Activated CD8-positive, alpha-beta T cell treated with anti-CD3 and anti-CD28 coated beads for 36 hours (primary cell): ENCODE measurements around the gene ABCC9. TPM values are rescaled to one million over a fixed set of nuclear protein-coding genes. Genes with fewer than 3 reads are reported as not detected.

ENCODE experiments used
- ATAC-seq: fragments of 200-7000 bp; cut with Tn5 transposase; one replicate; pipeline ENCODE4 v1.10.0; 2021; ENCODE audit warnings: mild to moderate bottlenecking, moderate library complexity
- CTCF ChIA-PET: fragments of 350-600 bp; sonication (Branson Sonifier 250); formaldehyde crosslinking; loops from one replicate; lab custom pipeline; 2021; ENCODE audit warnings: antibody characterized with exemption; lab: Charles Lee
- POLR2A ChIA-PET: fragments of 350-600 bp; sonication (Branson Sonifier 250); formaldehyde crosslinking; loops from one replicate; lab custom pipeline; 2021; ENCODE audit warnings: antibody characterized with exemption; lab: Charles Lee
- DNase-seq: peaks from one replicate; pipeline ENCODE4 v3.0.0-alpha.2; 2020
- H3K27ac Mint-ChIP-seq: one replicate; pipeline ENCODE4 v1.8.0; 2021; ENCODE audit warnings: mild to moderate bottlenecking, mixed read lengths
- H3K27me3 Mint-ChIP-seq: one replicate; pipeline ENCODE4 v1.8.0; 2021; ENCODE audit warnings: mixed read lengths
- H3K36me3 Mint-ChIP-seq: one replicate; pipeline ENCODE4 v1.8.0; 2021; ENCODE audit warnings: low read depth, mixed read lengths
- H3K4me1 Mint-ChIP-seq: one replicate; pipeline ENCODE4 v1.8.0; 2021; ENCODE audit warnings: low read depth, mixed read lengths
- H3K4me3 Mint-ChIP-seq: one replicate; pipeline ENCODE4 v1.8.0; 2021; ENCODE audit warnings: mild to moderate bottlenecking, moderate library complexity, mixed read lengths
- H3K9me3 Mint-ChIP-seq: one replicate; pipeline ENCODE4 v1.8.0; 2021; ENCODE audit warnings: mixed read lengths
- intact Hi-C: fragments of 100-400 bp; cut with micrococcal nuclease; formaldehyde crosslinking; loops from one replicate; pipeline ENCODE4 v1.10.0; 2022
- total RNA-seq, 2 experiments: library from RNA; stranded (reverse); gene quantifications; one replicate each; pipeline ENCODE4 v1.2.3, GENCODE V29; 2021
- TF ChIP-seq, protein P1 (sequence below): fragments of 200-600 bp; IDR thresholded peaks from one replicate; pipeline ENCODE4 v1.8.0; 2022; ENCODE audit warnings: antibody characterized with exemption, mild to moderate bottlenecking

ABCC9 gene
- total RNA-seq, 2 experiments from 2014 or later = not detected

DNA sequence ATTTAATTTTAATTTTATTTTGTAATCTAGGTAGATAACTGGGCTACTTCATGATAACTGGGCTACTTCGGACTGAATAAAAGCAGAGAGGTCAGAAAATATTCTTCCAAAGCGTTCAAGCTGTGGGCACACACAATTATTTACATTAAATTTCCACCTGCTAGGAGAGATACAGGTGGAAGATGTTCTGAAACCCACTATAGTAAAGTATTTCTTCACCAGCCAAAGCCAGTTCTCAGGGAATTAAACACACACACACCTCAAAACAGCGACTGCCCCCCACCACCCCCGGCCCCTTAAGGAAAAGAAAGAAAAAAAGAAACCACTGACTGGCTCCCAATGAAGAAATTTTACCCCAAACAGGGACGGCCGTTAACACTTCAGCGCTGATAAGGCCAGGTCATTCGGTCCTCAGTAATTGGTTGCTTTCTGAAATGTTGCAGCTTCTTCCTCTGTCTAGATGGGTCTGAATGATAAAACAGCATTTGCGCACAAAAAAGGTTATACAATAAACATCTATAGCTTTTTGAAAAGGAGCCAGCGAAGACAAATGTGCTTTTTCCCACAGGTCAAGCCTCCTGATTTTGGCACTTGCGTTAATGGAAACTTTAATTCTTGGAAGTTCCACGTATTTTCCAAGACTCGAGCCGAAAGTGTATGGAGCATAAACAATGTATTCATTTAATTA is 165.9 kb downstream of the ABCC9 start:
- POLR2A ChIA-PET = no interaction called here
- no peak for ATAC-seq
- CTCF ChIA-PET = no interaction called here
- DNase-seq = no peak
- Mint-ChIP-seq H3K27me3 (peaks cover 38% of the 10 kb centered on the region), H3K36me3 (no peaks in the 10 kb centered on the region), H3K4me1 (peaks cover 8% of the 10 kb centered on the region), H3K4me3 (no peak overlapping the region), H3K27ac (no peak overlapping the region), H3K9me3 (no peaks in the 10 kb centered on the region)
- intact Hi-C loops = no loop called here
- TF ChIP-seq, protein P1, sequence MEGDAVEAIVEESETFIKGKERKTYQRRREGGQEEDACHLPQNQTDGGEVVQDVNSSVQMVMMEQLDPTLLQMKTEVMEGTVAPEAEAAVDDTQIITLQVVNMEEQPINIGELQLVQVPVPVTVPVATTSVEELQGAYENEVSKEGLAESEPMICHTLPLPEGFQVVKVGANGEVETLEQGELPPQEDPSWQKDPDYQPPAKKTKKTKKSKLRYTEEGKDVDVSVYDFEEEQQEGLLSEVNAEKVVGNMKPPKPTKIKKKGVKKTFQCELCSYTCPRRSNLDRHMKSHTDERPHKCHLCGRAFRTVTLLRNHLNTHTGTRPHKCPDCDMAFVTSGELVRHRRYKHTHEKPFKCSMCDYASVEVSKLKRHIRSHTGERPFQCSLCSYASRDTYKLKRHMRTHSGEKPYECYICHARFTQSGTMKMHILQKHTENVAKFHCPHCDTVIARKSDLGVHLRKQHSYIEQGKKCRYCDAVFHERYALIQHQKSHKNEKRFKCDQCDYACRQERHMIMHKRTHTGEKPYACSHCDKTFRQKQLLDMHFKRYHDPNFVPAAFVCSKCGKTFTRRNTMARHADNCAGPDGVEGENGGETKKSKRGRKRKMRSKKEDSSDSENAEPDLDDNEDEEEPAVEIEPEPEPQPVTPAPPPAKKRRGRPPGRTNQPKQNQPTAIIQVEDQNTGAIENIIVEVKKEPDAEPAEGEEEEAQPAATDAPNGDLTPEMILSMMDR = no peak

DNA sequence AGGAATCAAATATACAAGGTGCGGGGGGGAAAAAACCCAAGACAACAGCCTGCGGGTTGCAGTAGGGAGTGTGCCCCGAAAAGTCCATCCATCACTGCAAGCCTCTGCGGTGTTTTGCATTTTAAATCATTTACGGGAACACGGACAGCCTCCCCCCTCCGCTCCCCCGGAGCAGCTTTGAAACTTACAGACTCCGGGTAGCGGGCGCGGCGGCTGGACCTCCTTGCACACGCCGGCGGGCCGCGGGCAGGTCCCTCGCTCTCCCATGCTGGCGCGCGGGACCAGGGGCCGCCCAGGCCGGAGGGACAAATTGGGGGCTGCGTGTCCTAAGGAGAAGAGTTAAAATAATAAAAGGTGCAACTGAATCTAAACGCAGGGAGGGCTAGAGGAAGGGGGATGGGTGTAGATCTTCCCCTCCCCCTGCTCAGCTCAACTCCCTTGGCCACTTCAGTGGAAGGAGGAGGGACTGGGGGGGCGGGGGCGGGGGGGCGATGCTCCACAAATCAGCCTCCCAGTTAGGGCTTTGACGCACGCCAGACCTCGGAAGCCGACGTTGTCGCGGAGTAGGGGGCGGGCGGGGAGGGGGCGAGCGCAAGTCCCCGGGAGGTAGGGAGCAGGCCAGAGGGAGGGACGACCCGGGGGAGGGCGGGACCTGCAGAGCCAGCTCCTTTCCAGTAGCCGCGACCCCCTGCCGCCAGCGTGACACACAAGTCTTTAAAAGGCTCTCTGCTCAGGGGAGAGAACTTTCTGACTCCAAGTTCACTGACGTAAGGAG is 166.7 kb downstream of the ABCC9 start, which contains the start of gene KCNJ8:
KCNJ8 (minus strand) TSS at position 349 of the 775 bp plus-strand sequence. CDS start 1,090 bp downstream, outside the sequence.
- Mint-ChIP-seq H3K36me3 (no peaks in the 10 kb centered on the region), H3K9me3 (no peaks in the 10 kb centered on the region), H3K27me3 (peaks cover 38% of the 10 kb centered on the region), H3K27ac (no peak within 1 kb of the TSS), H3K4me1 (peaks cover 8% of the 10 kb centered on the region), H3K4me3 (no peak within 1 kb of the TSS)
- ChIA-PET CTCF (no interaction called here), POLR2A (no interaction called here)
- DNase-seq (peak; percentile 7), ATAC-seq (peak; percentile 45)
- intact Hi-C loops = no loop called here
- TF ChIP-seq, protein P1 = no peak

DNA sequence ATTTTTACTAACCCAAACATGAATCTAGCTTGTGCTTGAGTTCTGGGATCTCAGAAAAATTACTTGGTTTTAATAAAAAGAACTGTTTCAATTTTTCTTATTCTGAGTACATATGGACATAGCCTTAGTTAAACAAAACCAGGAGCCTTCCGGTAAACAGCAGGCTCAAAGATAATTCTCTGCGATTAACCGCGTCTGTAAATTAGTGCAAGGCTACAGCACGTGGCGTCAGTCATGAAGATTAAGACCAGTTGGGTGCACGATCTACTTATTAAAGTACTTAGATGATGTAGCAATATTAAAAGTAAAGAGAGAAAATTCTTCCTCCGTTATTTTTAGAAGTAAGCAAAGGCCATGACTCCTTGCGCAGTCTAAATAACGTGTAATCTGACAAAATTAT is 167.4 kb downstream of the ABCC9 start:
- TF ChIP-seq, protein P1 = no peak
- ATAC-seq (no peak), DNase-seq (no peak)
- H3K36me3 Mint-ChIP-seq = no peaks in the 10 kb centered on the region
- H3K9me3 Mint-ChIP-seq = no peaks in the 10 kb centered on the region
- ChIA-PET CTCF (no interaction called here), POLR2A (interaction anchor here (1.2 kb wide), 1 partner anchor 46 kb away, joined by 3 read pairs; no protein-coding TSS in a partner anchor)
- intact Hi-C loops = no loop called here
- H3K27me3 Mint-ChIP-seq = peaks cover 38% of the 10 kb centered on the region
- H3K27ac Mint-ChIP-seq = no peak overlapping the region
- peaks cover 8% of the 10 kb centered on the region for H3K4me1 Mint-ChIP-seq
- no peak overlapping the region for H3K4me3 Mint-ChIP-seq

DNA sequence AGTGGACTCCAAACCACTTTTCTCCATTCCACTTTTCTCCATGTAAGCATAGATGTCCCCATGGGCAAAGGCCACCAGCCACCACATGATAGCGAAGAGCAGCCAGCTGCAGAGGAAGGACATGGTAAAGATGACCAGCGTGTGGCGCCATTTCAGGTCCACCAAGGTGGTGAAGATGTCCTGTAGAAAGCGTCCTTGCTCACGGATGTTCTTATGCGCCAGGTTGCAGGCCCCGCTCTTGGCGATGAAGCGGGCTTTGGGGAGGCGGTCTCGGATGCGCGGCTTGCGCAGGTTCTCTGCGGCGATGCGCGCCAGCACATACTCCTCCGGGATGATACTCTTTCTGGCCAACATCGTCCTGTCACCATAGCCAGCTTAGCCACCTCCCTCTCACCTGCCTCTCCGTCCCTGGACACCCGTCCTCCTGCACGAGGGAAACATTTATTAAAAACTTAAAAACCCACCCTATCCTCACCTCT is 167.9 kb downstream of the ABCC9 start:
- peaks cover 38% of the 10 kb centered on the region for H3K27me3 Mint-ChIP-seq
- DNase-seq = peak; percentile 18
- intact Hi-C loops = no loop called here
- ChIA-PET POLR2A (interaction anchor here (1.2 kb wide), 1 partner anchor 45 kb away, joined by 3 read pairs; no protein-coding TSS in a partner anchor), CTCF (no interaction called here)
- H3K36me3 Mint-ChIP-seq = no peaks in the 10 kb centered on the region
- no peak overlapping the region for H3K4me3 Mint-ChIP-seq
- no peaks in the 10 kb centered on the region for H3K9me3 Mint-ChIP-seq
- ATAC-seq = no peak
- peaks cover 8% of the 10 kb centered on the region for H3K4me1 Mint-ChIP-seq
- TF ChIP-seq, protein P1 = no peak
- no peak overlapping the region for H3K27ac Mint-ChIP-seq

DNA sequence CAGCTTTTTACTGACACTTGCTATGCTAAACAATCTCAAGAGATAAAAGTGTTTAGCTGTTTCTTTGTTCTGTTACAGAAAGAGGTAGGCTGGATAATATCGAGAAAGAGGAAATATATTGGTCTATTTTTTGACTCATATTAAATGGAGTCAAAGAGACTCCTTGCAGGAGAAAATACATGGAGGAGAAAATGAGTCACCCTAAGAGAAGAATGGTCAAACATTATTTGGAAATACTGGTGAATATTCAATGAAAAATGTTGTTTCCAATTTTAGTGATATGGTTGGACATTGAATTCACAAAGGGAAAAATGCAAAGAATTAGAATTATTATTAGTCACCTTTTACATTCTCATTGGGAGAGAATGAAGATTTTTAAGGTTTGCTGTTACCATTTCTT is 169.9 kb downstream of the ABCC9 start:
- no peaks in the 10 kb centered on the region for H3K9me3 Mint-ChIP-seq
- H3K4me3 Mint-ChIP-seq = no peak overlapping the region
- DNase-seq = no peak
- ChIA-PET CTCF (no interaction called here), POLR2A (no interaction called here)
- peaks cover 8% of the 10 kb centered on the region for H3K4me1 Mint-ChIP-seq
- intact Hi-C loops = no loop called here
- H3K27ac Mint-ChIP-seq = no peak overlapping the region
- no peak for ATAC-seq
- H3K27me3 Mint-ChIP-seq = peaks cover 28% of the 10 kb centered on the region
- no peaks in the 10 kb centered on the region for H3K36me3 Mint-ChIP-seq
- TF ChIP-seq, protein P1 = no peak
